NT2/D1 (cell line): ENCODE results near the gene MADCAM1.

Experiments
- SUZ12 ChIP-seq: IDR thresholded peaks from 2 replicates; pipeline ENCODE4 v1.6.1; 2011; ENCODE audit not compliant: insufficient read length, insufficient read depth; ENCODE audit errors: extremely low read depth
- YY1 ChIP-seq: IDR thresholded peaks from 2 replicates; pipeline ENCODE4 v1.6.1; 2011; ENCODE audit not compliant: insufficient read length, insufficient read depth

DNA sequence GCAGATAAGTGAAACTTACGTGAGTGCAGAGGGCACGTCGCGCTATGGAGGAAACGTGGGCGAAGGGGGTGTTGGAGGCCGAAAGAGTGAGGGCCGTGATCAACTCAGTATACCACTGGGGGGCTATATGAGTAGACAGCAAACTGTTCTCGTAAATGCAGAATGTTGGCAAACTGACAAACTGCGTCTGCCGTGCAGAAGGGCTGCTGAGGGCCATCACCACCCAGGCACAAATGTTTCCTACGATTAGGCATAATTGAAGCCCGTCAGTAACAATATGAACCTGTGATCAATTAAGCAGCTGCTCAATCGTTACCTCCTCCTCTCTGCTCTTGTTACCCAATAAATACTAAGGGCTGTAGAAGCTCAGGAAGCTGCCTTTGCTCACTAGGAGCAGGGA lies 17.3 kb upstream of the MADCAM1 start:
- TF ChIP-seq SUZ12 (no peak), YY1 (no peak)
